ENCODE results near the gene AMOTL1.
"Not testable (repeated sequence)": the region's sequence is repeated elsewhere in the genome, so short reads cannot be mapped to it uniquely, and the experiment has no call there.

Gene AMOTL1

DNA sequence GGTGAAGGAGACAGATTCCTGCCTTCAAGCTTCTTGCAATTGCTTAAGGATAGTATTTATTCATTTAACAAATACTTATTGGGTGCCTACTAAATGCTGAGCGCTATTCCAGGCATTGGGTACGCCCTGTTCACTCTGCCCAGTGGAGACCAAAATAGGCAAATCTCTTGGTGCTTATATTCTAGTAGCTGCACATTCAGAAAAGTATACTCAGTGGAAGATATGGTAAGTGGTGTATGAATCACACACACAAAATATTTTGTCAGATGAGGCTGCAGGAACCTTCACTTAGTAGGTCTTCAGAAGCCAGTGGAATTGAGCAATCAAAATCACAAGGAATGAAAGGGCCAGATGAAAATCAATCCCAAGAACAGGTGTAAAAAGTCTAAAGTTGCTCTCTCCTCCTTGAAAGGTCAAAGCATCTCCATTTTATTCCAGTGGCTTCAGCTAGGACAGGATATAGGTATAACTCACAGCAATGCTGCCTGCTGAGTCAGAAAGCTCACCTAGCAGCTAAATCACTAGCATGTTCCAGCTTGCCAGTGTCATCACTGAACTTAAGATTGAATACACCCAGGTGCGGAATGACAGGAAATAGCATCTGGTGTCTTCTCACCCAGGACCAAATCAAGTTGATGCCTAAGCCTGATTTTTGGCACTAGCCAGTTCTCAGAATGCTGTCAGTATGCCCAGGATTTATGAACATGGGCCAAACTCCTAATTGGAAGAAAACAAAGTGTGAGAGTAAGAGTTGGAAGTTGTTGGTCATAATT lies 83.9 kb downstream of the AMOTL1 start:
- no peak for DNase-seq (ENCODE audit: extremely low spot score)
- CTCF ChIA-PET = no interaction called here
- TF ChIP-seq ARNT (IDR thresholded peaks at IDR 0.05) (no peak), FOXK2 (IDR thresholded peaks at IDR 0.05) (no peak), HDGF (IDR thresholded peaks at IDR 0.05; ENCODE audit: borderline replicate concordance) (no peak), SUZ12 (IDR thresholded peaks at IDR 0.05) (no peak), TARDBP (IDR thresholded peaks at IDR 0.05) (no peak), ZNF384 (IDR thresholded peaks at IDR 0.05) (no peak), ELF4 (IDR thresholded peaks at IDR 0.05) (no peak), BHLHE40 (IDR thresholded peaks at IDR 0.05; ENCODE audit: borderline replicate concordance) (no peak), NFRKB (IDR thresholded peaks at IDR 0.05) (no peak), CTBP1 (IDR thresholded peaks at IDR 0.05; ENCODE audit: borderline replicate concordance) (no peak), FOXM1 (IDR thresholded peaks at IDR 0.05; ENCODE audit: borderline replicate concordance) (no peak), LEF1 (IDR thresholded peaks at IDR 0.05; ENCODE audit: borderline replicate concordance) (no peak), SP1 (IDR thresholded peaks at IDR 0.05) (no peak), FOXA1 (IDR thresholded peaks at IDR 0.05) (no peak)
- TF ChIP-seq, protein P1, sequence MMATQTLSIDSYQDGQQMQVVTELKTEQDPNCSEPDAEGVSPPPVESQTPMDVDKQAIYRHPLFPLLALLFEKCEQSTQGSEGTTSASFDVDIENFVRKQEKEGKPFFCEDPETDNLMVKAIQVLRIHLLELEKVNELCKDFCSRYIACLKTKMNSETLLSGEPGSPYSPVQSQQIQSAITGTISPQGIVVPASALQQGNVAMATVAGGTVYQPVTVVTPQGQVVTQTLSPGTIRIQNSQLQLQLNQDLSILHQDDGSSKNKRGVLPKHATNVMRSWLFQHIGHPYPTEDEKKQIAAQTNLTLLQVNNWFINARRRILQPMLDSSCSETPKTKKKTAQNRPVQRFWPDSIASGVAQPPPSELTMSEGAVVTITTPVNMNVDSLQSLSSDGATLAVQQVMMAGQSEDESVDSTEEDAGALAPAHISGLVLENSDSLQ (IDR thresholded peaks at IDR 0.05) = no peak
- POLR2A ChIA-PET = no interaction called here

DNA sequence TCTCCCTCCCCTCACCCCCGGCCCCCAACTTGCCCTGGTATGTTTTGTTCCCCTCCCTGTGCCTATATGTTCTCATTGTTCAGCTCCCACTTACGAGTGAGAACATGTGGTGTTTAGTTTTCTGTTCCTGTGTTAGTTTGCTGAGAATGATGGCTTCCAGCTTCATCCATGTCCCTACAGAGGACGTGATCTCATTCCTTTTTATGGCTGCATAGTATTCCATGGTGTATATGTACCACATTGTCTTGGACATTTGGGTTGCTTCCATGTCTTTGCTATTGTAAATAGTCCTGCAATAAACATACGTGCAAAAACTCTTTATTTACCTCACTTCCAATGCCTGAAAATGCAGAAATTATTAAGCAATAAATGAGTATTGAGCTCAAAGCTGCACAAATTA lies 85.1 kb downstream of the AMOTL1 start:
- POLR2A ChIA-PET; CTCF ChIA-PET; DNase-seq (ENCODE audit: extremely low spot score): not testable (repeated sequence)

DNA sequence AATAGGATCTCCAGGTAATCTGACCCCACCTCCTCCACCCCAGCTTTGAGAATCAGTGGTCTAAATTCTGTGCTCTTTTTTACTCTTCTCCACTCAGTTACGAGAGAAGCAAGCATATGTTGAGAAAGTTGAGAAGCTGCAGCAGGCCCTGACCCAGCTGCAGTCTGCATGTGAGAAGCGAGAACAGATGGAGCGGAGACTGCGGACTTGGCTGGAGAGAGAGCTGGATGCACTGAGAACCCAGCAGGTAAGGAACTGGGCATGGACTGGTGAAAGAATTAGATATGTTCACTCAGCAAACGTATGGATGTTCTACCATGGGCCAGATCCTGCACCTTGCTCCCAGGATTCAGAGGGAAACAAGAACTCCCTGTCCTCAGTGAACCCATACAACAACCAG lies 85.7 kb downstream of the AMOTL1 start:
- no peak for DNase-seq (ENCODE audit: extremely low spot score)
- ChIA-PET POLR2A (no interaction called here), CTCF (no interaction called here)
- TF ChIP-seq L3MBTL2 (conservative IDR thresholded peaks at IDR 0.05) (no peak), CTBP1 (IDR thresholded peaks at IDR 0.05; ENCODE audit: borderline replicate concordance) (no peak)

DNA sequence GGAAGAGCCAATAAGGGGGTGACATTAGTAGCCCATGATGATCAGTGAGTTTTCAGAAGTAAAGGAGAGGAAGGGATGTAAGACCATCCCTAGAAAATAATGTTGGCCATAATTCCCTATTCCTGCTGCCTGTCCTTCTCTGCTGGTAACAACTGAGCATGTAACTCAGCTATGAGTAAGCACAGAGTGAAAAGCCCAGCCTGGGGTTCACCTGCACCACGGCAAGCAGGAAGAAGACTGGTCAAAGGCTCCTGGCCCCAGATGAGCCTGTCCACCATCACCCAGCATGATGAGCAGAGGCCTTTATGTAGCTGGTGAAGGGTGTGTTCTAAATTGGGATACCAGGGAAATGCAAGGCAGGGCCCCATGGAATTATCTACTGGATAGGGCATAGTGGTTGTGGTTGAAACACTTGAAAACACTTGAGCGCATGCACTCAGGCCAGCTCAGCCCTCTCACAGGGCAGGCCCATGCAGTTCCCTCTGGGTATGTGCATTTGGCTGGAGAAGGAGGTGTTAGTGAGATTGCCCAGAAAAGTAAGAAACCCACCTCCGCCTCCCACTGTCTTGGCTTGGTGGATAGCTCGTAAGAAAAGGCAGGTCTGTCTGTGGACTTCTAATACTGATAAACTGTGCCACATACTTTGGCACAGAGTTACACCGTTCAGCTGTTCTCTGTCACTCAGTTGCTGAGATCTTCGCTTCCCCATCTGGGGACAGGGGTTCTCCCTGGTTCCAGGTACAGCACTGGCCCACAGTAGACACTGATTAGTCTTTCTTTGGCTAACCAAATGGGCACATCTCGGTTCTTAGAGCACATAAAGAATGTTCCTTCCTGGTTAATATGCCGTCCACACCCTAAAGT lies 86.8 kb downstream of the AMOTL1 start:
- DNase-seq (ENCODE audit: extremely low spot score) = no peak
- CTCF ChIA-PET = no interaction called here
- POLR2A ChIA-PET = no interaction called here
- TF ChIP-seq, protein P1 (IDR thresholded peaks at IDR 0.05) = no peak
- TF ChIP-seq L3MBTL2 (conservative IDR thresholded peaks at IDR 0.05) (no peak), TARDBP (IDR thresholded peaks at IDR 0.05) (no peak), ZNF384 (IDR thresholded peaks at IDR 0.05) (no peak), HDGF (IDR thresholded peaks at IDR 0.05; ENCODE audit: borderline replicate concordance) (no peak), FOXM1 (IDR thresholded peaks at IDR 0.05; ENCODE audit: borderline replicate concordance) (no peak), BHLHE40 (IDR thresholded peaks at IDR 0.05; ENCODE audit: borderline replicate concordance) (no peak), SUZ12 (IDR thresholded peaks at IDR 0.05) (no peak), ELF4 (IDR thresholded peaks at IDR 0.05) (no peak), FOXA1 (IDR thresholded peaks at IDR 0.05) (no peak), CTBP1 (IDR thresholded peaks at IDR 0.05; ENCODE audit: borderline replicate concordance) (no peak), SP1 (IDR thresholded peaks at IDR 0.05) (no peak), ARNT (IDR thresholded peaks at IDR 0.05) (no peak), LEF1 (IDR thresholded peaks at IDR 0.05; ENCODE audit: borderline replicate concordance) (no peak)

DNA sequence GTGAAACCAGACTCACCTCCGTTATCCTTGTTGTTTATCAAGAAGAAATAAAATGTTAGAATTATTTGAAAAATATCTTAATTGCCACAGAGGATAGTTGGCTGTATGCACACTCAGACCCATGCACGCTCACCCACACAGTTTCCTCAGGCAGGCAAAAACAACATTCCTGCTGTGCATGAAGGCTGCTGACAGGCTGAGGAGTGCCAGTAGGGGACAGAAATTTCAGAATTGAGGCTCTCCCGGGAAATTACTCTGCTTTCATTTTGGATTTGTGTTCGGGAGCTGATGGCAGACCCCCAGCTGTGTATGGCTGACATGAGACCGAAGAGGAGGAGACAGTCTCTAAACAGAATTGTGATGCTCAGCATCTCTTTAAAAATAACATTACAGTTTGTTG lies 87.5 kb downstream of the AMOTL1 start:
- POLR2A ChIA-PET = no interaction called here
- CTCF ChIA-PET = no interaction called here
- no peak for DNase-seq (ENCODE audit: extremely low spot score)
- TF ChIP-seq FOXA1 (IDR thresholded peaks at IDR 0.05) = no peak
- TF ChIP-seq FOXM1 (IDR thresholded peaks at IDR 0.05; ENCODE audit: borderline replicate concordance) = no peak
- no peak for TF ChIP-seq FOXK2 (IDR thresholded peaks at IDR 0.05)
- no peak for TF ChIP-seq BHLHE40 (IDR thresholded peaks at IDR 0.05; ENCODE audit: borderline replicate concordance)
- TF ChIP-seq TARDBP (IDR thresholded peaks at IDR 0.05) = no peak
- TF ChIP-seq ELF4 (IDR thresholded peaks at IDR 0.05) = no peak
- TF ChIP-seq ARNT (IDR thresholded peaks at IDR 0.05) = no peak
- TF ChIP-seq L3MBTL2 (conservative IDR thresholded peaks at IDR 0.05) = no peak
- TF ChIP-seq, protein P1 (IDR thresholded peaks at IDR 0.05) = no peak
- TF ChIP-seq CTBP1 (IDR thresholded peaks at IDR 0.05; ENCODE audit: borderline replicate concordance) = no peak
- TF ChIP-seq SP1 (IDR thresholded peaks at IDR 0.05) = no peak
- TF ChIP-seq SUZ12 (IDR thresholded peaks at IDR 0.05) = no peak
- TF ChIP-seq HDGF (IDR thresholded peaks at IDR 0.05; ENCODE audit: borderline replicate concordance) = no peak
- TF ChIP-seq LEF1 (IDR thresholded peaks at IDR 0.05; ENCODE audit: borderline replicate concordance) = no peak
- TF ChIP-seq ZNF384 (IDR thresholded peaks at IDR 0.05) = no peak
- no peak for TF ChIP-seq NFRKB (IDR thresholded peaks at IDR 0.05)

DNA sequence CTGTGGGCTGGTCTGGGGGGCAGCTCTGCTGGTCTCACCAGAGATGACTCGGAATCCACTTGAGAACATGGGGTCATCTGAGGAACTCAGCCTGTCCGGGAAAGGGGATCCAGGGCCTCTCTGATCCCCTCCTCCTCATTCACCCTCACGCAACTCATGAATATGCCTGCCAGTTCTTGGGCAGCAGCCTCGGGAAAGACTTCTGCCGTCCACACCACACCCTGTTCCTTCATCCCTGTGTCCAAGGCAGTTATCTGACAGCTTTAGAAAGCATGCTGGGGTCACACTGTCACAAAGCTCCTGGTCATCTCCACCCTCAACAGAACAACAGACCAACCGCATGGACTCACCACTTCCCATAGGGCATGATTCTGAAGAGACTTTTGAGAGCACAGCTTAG lies 88.3 kb downstream of the AMOTL1 start:
- ChIA-PET POLR2A (no interaction called here), CTCF (interaction anchor here (0.6 kb wide), 1 partner anchor 41 kb away, joined by 3 read pairs; no protein-coding TSS in a partner anchor)
- no peak for DNase-seq (ENCODE audit: extremely low spot score)
- TF ChIP-seq ZNF384 (IDR thresholded peaks at IDR 0.05) (no peak), HDGF (IDR thresholded peaks at IDR 0.05; ENCODE audit: borderline replicate concordance) (no peak), BHLHE40 (IDR thresholded peaks at IDR 0.05; ENCODE audit: borderline replicate concordance) (no peak), FOXM1 (IDR thresholded peaks at IDR 0.05; ENCODE audit: borderline replicate concordance) (no peak)
